Prostate gland (tissue), 2 donors: Measurements from ENCODE around the gene ZNF318. TPM values are rescaled to one million over a fixed set of nuclear protein-coding genes. Genes with fewer than 3 reads are reported as not detected.
"Not testable (repeated sequence)": the region's sequence is repeated elsewhere in the genome, so short reads cannot be mapped to it uniquely, and the experiment has no call there.

Source experiments
- DNase-seq: peaks from one replicate; pipeline ENCODE4 v3.0.0-alpha.2; 2019; ENCODE audit warnings: low spot score
- H3K27ac ChIP-seq, 2 donors: fragments of 200-600 bp; sonication (generic); 2 replicates each; pipeline ENCODE4 v1.5.1; 2017 to 2019
- H3K27me3 ChIP-seq: fragments of 200-600 bp; sonication (generic); replicated peaks from 2 replicates; pipeline ENCODE4 v1.5.1; 2019; ENCODE audit not compliant: insufficient read depth
- H3K36me3 ChIP-seq, 2 donors: fragments of 200-600 bp; sonication (generic); 1 replicate in 1 of 2; 2 replicates in 1 of 2; pipeline versions ENCODE4 v1.5.1 to v1.8.1; 2017 to 2019
- H3K4me1 ChIP-seq: fragments of 200-600 bp; sonication (generic); replicated peaks from 2 replicates; pipeline ENCODE4 v1.5.1; 2019
- H3K4me3 ChIP-seq, 2 donors: fragments of 200-600 bp; sonication (generic); 2 replicates each; pipeline ENCODE4 v1.5.1; 2017 to 2019
- H3K9me3 ChIP-seq: fragments of 200-600 bp; sonication (generic); 2 replicates; pipeline ENCODE4 v1.5.1; 2017
- CTCF ChIP-seq, 4 experiments: fragments of 200-600 bp in 2 of 4; fragments of 450-650 bp in 2 of 4; sonication (generic) in 2 of 4; IDR thresholded peaks; 1 replicate in 3 of 4; 2 replicates in 1 of 4; pipeline ENCODE4 v1.5.1; 2016 to 2019; ENCODE audit warnings: antibody characterized with exemption in 4 of 4, mild to moderate bottlenecking in 2 of 4, moderate library complexity in 2 of 4
- POLR2A ChIP-seq: fragments of 450-650 bp; IDR thresholded peaks from one replicate; pipeline ENCODE4 v1.6.1; 2016; ENCODE audit warnings: antibody characterized with exemption, mild to moderate bottlenecking
- POLR2AphosphoS5 ChIP-seq: sonication (generic); formaldehyde crosslinking; IDR thresholded peaks from one replicate; pipeline ENCODE4 v1.6.1; 2017; ENCODE audit warnings: antibody characterized with exemption
- WGBS: methylation state at CpG from one replicate; pipeline ENCODE4 v1.1.5; 2018; 5-methylcytosine and 5-hydroxymethylcytosine counted together
- intact Hi-C: fragments of 100-400 bp; cut with DNase I; formaldehyde crosslinking; loops from one replicate; pipeline ENCODE4 v1.14.2; 2022
- total RNA-seq, 2 donors: library from RNA; depleted of rRNA; stranded (reverse); fragments of >200 nt; gene quantifications; one replicate each; pipeline ENCODE4 v1.1.0, GENCODE V29; 2016

Gene ZNF318
- total RNA-seq, 2 donors from 2014 or later, result 15.1 to 41.6 TPM

GRCh38 chr6:43304882-43305281 is 64.6 kb downstream of the ZNF318 start:
- Histone ChIP-seq H3K36me3 (no peaks in the 10 kb centered on the region), H3K27me3 (no peaks in the 10 kb centered on the region), H3K4me3 (no peak overlapping the region), H3K27ac (no peak overlapping the region), H3K9me3 (no peaks in the 10 kb centered on the region), H3K4me1 (no peaks in the 10 kb centered on the region)
- no peak for DNase-seq
- TF ChIP-seq CTCF (IDR thresholded peaks at IDR 0.05) (no peak), POLR2A (no peak), POLR2AphosphoS5 (no peak)
- intact Hi-C loops, result no loop called here
- WGBS, result 82% methylated on average over 2 of the region's 2 CpGs

- 79% methylated on average over 3 of the region's 3 CpGs for WGBS
- intact Hi-C loops, result no loop called here
- Histone ChIP-seq H3K36me3 (no peaks in the 10 kb centered on the region), H3K9me3 (no peaks in the 10 kb centered on the region), H3K27ac (no peak overlapping the region), H3K27me3 (no peaks in the 10 kb centered on the region), H3K4me1 (no peaks in the 10 kb centered on the region), H3K4me3 (no peak overlapping the region)
- TF ChIP-seq CTCF (IDR thresholded peaks at IDR 0.05), result no peak
- no peak for TF ChIP-seq POLR2AphosphoS5
- no peak for TF ChIP-seq POLR2A
- no peak for DNase-seq
These were observed 65.1 kb downstream of the ZNF318 start for GRCh38 chr6:43304361-43304760.

- H3K4me1 ChIP-seq, result no peaks in the 10 kb centered on the region
- no peak for DNase-seq
- H3K9me3 ChIP-seq, result no peaks in the 10 kb centered on the region
- H3K27ac ChIP-seq, result no peak overlapping the region
- TF ChIP-seq CTCF (IDR thresholded peaks at IDR 0.05) (no peak), POLR2AphosphoS5 (no peak), POLR2A (no peak)
- H3K27me3 ChIP-seq, result no peaks in the 10 kb centered on the region
- no peak overlapping the region for H3K4me3 ChIP-seq
- intact Hi-C loops, result no loop called here
- 63% methylated on average over 8 of the region's 8 CpGs for WGBS
- no peaks in the 10 kb centered on the region for H3K36me3 ChIP-seq
These were observed 65.6 kb downstream of the ZNF318 start for GRCh38 chr6:43303751-43304331.

GRCh38 chr6:43303006-43303405 is 66.4 kb downstream of the ZNF318 start:
- DNase-seq, result not testable (repeated sequence)

GRCh38 chr6:43302126-43302525 is 67.3 kb downstream of the ZNF318 start:
- TF ChIP-seq CTCF (IDR thresholded peaks at IDR 0.05), result no peak
- TF ChIP-seq POLR2AphosphoS5, result no peak
- no peak for TF ChIP-seq POLR2A
- Histone ChIP-seq H3K27ac (no peak overlapping the region), H3K36me3 (no peaks in the 10 kb centered on the region), H3K4me1 (no peaks in the 10 kb centered on the region), H3K4me3 (no peak overlapping the region), H3K9me3 (no peaks in the 10 kb centered on the region), H3K27me3 (no peaks in the 10 kb centered on the region)
- intact Hi-C loops, result no loop called here
- DNase-seq, result no peak
- WGBS, result 77% methylated on average over 18 of the region's 19 CpGs

More at GRCh38 chr6:43303006-43303405, 66.4 kb downstream of the ZNF318 start:
- H3K27ac ChIP-seq, intact Hi-C loops, H3K36me3 ChIP-seq, H3K4me1 ChIP-seq, H3K4me3 ChIP-seq, H3K9me3 ChIP-seq, H3K27me3 ChIP-seq: not testable (repeated sequence)
- 89% methylated on average over 11 of the region's 11 CpGs for WGBS
